Right lung (tissue), 5 donors: Measurements from ENCODE around the gene BTBD16. TPM values are rescaled to one million over a fixed set of nuclear protein-coding genes. Genes with fewer than 3 reads are reported as not detected.

ENCODE experiments used
- DNase-seq, 2 donors: peaks; one replicate each; pipeline ENCODE4 v3.0.0-alpha.2; 2013
- polyA plus RNA-seq, 5 donors: library from polyadenylated mRNA; unstranded; fragments of 120-200 nt; gene quantifications; one replicate each; pipeline versions ENCODE4 v1.2.1 to v1.2.3, GENCODE V29; 2013; ENCODE audit warnings: inconsistent platforms in 1 of 5, low replicate concordance in 1 of 5; ENCODE audit not compliant: insufficient read length in 5 of 5, insufficient read depth in 1 of 5

The BTBD16 gene
- polyA plus RNA-seq, 5 donors: 0.10 to 0.44 (median 0.11) TPM; not detected in 2

DNA sequence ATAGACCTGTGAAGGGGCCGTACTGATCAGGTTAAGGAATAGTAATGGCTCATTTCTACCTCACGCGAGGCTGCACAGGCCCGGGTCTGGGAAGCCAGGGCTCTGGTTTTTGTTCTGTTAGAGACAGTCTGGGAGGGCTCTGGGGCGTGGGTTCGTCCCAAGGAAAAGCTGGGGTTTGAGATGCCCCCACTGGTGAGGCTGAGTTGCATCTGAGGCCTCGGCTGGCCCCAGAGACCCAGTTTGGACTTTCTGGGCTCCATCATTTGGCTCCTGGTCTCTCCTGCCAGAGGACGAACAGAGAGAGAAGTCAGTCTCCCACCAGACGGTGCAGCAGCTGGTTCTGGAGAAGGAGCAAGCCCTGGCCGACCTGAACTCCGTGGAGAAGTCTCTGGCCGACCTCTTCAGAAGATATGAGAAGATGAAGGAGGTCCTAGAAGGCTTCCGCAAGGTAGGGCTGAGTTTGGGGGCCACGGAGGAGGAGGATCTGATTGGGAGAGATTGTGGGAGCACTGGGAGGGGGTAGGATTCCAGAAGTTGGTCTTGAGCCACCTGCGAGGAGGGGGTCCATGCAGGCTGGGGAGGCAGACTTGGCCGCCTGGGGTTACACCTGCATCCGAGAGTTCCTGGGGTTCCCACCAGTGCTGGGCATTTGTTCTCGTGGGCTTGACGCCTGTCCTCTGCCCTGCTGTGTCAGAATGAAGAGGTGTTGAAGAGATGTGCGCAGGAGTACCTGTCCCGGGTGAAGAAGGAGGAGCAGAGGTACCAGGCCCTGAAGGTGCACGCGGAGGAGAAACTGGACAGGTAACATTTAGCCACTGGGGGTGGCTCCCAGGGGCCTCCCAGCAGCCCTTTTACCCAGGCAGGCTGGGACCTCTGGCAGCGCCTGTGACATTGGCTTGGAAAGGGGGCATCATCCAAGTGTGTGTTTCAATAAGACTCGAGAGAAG lies 22.5 kb upstream of the BTBD16 start:
- no peak for DNase-seq

DNA sequence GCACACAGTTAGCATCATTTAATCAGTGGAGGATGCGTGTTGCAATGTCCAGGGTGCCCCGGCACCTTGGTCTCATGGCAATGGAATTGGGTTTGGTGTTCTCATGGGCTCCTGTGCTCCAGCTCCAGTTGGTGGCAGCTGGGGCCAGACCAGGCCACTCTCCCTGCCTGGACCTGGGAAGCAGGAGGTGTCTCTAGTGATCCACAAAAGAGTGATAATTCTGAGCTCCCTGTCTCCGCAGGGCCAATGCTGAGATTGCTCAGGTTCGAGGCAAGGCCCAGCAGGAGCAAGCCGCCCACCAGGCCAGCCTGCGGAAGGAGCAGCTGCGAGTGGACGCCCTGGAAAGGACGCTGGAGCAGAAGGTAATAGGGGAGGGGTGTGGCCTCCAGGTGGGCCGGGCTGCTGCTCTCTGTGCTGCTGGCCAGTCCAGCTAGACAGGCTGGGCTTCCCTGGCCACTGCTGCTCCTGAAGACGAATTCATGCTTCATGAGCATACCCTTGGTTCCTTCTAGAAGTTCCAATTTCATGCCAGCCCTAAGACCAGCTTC lies 21.7 kb upstream of the BTBD16 start:
- no peak for DNase-seq

DNA sequence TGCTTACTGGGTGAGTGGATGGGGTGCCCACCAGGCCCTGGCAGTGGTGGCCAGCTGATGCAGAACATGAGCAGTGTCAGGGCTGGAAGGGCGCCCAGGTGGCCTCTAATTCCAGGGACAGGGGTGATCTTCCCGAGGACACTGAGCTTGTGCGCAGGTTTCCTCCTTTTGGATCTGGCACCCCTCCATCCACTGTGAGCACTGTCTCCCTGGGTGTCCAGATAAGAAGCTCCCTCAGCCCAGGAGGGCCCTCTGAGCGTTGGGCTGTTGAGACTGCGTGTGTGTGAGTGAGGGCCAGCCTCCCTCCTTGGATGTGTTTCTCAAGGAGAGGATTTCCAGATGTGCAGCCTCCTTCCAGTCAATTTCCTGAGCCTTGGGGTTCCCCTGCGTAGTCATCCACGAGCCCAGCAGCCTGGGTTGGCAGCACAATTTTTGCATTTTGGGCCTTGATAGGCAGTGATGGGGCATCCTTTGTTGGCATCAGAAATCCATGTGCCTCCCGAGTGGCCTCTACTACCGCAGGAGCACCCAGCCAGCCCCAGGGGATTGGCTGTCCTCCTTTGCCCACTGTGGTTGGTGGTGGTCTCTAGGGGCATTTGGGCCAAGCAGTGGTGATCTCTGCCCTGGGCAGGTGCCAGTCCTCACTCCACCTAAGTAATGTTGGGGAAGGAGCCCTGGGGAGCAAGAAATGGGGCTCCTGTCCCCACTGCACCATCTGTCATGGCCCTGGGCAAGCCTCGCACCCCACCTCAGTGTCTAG lies 20.9 kb upstream of the BTBD16 start:
- DNase-seq: no peak

DNA sequence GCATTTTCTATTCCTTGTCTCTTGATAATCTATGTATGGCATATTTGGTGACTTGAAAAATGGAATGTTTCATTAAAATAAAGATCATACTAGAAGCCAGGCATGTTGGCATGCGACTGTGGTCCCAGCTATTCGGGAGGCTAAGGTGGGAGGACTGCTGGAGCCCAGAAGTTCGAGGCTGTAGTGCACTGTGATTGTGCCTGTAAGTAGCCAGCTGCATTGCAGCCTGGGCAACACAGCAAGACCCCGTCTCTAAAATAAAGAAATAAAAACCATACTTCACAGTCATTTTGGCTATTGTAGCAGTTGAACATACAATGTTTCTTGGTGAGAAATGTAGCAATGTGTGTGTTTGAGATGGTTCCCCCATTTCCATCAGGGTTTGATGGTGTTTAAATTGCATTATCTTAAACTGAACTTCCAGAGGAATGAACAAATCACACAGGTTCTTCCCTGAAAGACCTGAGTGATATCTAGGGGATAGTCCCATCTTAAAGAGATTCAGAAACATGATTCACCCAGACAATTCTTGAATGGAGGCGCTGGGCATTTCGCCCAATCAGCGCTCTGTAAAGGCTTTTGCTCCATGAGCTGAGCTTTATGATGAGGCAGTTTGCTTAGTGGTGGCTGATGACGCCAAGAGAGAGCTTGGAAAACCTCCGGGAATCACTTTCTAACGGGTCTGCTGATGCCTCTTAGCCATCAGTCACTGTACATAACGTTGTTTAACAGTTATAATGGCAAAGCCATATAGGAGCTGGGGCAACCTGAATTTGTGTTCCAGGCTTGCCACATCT lies 19.4 kb upstream of the BTBD16 start:
- no peak for DNase-seq

DNA sequence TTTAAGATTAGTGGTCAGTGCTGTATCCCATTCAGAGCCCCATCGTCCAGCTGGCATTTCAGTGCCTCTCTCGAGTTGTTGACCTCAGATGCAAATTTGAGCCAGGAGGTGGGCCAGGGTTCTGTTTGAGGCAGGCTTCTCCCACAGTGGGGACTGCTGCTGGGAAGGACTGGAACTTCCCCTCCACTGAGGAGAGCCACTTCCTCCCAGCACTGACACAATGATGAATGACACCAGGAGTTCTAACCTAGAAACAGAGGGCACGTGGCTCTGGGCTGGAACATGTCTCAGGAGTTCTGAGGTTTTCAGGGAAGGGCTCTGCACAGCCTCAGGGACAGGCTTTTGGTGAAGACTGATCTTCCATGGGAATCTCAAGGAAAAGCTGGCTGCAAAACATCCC lies 18.3 kb upstream of the BTBD16 start:
- no peak for DNase-seq

DNA sequence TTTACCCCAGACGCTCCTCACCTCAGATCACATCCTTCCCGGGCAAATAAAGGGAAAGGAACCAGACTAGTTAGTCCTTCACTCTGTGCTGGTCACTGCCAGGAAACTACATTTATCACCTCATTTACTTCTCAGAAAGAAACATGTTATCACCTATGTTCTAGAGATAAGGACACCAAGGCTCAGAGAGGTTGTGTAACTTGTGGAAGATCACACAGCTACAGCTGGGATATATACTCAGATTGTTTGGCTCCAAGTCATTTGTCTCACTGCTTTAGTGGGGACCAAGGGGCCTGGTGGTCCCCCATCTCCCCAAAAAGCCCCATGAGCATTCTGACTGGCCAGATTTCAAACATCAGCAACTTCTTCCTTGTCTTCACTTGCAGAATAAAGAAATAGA lies 17.5 kb upstream of the BTBD16 start:
- no peak for DNase-seq

DNA sequence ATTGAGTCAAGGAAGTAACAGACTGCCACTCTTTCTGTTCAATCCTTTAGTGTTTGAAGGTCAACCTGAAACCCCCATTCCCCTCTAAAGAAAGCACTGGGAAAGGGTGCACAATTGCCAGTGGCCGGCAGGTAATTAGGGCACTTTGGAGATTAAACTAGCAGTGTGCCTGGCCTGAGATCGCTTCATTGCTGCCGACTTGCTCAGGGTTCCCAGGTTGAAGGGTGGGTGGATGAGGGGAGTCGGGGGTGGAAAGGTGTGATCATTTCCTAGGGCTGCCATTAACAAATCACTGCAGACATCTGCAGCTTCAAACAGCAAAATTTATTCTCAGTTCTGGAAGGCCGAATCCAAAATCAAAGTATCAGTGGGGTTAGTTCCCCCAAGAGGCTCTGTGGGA lies 16.3 kb upstream of the BTBD16 start:
- no peak for DNase-seq

DNA sequence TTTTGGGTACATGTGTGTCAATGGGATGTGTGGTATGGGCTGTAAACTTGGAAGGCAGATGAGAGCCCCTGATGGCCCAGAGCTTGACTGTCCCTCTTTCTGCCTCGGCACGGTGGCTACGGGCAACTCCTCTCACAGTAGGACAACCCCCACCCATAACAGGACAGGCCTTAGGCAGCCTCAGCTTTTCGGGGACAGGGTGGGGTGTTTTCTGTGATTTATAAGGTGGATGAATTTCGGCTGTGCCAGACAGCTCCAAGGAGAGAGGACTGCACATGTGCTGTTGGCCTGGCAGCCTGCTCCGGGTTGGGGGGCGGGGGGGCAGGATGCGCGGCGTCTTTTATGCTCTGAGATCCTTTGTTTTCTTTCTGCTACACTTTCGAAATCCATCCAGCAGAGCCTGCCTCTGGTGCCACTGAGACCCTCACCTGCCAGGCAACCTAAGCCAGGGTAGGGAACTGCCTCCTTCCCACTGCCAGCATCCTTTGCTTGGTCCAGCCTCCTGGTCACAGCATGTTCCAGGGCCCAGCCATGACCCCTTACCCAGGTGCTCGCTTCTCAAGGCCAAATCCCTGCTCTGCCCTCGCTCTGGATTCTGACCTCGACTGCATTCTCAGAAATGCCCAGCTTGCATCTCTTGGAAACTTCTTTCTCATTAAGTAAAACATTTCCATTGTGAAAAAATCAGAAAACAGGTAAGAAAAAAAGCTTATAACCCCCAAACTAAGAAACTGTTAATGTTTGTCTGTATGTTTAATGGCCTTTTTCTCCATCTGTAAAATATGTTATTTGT lies 15.4 kb upstream of the BTBD16 start:
- no peak for DNase-seq

DNA sequence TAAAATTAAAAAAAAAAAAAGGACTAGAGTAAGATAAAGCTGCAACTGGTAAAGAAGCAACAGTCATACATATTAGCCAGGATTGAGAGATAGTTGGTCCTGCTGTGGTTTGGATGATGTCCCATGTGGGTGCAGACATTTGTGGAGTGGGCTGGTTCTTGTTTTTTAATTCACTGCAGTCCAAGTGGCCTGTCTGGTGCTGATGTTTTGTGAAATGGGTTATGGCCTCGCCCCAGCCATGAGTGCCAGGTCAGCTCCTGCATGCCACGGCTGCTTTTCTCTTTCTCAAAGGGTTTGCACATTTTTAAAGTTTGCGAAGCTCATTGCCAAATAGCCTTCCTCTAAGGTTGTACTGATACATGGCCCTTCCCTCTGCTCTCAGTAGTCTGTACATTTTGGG lies 14.1 kb upstream of the BTBD16 start:
- no peak for DNase-seq

DNA sequence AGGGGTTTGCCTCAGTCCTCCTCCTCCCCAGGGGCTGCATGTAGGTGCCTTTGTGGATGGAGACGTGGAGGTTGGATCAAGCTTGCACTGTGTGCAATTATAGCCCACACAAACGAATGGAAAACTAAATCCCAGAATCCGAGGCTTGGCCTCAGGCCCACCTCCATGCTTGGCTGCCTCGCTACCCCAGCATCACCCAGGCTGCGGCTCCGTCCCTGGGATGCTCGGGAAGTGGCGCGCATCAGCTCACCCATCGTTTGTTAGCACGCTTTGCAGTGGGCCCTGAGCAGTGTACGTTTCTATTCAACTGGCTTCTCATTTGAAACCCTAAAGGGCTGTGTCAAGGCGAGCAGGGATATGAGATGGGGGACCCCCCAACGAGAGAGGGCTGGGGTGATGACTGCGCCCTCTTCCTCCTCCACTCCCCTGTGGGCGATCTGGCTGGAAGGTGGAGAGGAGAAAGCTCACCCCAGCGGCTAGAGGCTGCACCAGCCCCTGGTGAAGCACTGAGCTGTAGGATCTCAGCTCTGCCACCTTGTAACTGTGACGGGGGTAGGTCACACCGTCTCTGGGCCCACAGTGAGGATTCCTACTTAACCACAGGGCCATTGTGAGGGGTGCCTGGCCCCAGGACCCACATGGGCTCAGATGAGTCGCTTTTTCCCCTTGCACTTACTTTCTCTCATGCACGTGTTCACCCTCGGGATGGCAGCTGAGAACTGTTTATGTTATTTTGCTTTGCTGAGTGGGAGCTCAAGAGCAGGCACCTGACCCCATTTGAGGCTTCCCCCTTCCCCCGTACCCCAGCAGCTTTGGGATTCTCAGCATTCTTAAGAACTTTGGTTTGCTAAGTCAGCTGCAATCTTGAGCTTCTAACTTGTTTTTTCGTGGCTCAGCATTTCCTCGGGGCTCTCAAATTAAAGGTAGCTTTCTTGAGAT lies 12.7 kb upstream of the BTBD16 start:
- DNase-seq: no peak

DNA sequence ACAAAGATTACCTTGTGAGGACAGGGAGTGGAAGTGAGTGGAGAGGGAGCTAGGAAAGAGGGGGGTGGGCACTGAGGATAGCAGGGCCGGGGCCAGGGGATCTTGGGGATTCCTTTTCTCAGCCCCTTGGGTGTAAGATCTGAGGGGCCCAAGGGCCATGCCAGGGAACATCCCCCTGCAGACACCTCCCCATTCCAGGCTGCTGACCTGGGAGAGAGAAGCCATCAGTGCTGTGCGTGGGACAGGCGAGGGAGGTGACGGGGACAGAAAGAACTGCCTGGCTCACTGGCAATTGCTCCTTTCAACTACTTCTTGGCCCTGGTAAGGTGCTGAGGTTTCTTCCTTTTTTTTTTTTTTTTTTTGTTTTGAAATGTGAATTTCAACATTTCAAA lies 12.0 kb upstream of the BTBD16 start:
- DNase-seq: no peak

DNA sequence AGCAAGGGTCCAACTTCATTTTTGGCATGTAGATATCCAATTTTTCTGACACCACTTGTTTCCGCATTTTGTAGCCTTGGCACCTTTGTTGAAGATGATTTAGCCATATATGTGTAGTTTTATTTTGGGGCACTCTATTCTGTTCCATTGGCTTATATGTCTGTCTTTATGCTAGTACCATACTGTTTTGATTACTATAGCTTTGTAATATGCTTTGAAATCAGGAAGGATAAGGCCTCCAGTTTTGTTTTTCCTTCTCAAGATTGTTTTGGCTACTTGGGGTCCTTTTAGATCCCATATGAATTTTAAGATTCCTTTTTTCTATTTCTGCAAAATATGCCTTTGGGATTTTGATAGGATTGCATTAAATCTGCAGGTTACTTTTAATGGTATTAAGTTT lies 9.5 kb upstream of the BTBD16 start:
- DNase-seq: no peak

DNA sequence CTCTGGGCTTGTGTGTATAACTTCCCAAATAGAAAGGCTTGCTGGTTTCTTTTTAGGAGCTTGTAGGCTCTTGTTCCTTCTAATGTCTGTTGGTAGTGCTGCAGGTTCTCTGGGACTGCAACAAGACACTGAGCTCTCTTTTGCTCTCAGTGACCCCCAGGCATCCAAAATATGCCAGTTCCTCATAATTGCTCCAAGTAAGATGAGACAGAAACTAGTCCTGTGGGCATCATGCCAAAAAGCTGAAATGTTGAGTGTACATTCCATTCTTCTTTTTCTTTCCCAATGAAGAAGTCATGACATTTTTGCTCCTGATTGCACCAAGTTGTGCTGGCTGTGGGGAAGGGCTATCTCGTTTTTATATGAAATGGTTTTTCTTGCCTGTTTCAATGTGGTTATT lies 7.1 kb upstream of the BTBD16 start:
- DNase-seq: no peak

DNA sequence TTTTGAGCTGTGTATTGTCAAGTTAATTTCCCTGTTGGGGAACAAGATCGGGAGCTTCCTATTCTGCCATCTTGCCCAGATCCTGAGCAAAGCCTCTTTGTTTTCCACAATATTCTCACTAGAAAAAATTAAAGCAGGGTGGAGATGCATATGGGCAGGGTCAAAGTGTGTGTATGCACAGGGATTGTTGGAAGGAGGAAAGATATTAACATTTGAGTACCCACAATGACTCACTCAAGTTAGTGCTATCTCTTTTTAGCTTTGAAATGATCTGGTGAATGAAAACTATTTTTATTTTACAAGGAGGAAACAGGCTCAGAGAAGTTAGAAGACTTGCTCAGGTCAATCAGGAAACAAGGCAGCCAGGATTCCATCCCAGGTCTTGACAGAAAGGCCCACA lies 6.7 kb upstream of the BTBD16 start:
- DNase-seq: no peak

DNA sequence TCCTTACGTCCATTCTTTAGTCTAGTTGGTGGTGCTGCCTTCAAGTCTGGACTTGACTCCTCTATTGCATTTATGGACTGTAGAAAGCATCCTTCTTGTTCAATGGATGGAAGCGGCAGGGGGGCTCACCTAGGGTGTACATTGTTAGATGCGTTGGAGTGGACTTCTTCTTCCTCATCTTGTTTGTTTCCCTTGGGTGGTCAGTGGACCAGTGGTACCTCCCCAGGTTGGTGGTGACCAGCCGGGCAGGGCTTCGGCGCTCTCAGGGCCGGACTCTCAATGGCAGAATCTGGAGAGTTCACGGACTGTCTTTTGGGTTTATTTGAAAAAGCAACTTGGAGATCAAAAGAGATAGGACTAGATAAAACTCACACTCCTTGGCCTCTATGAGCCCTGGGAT lies 6.2 kb upstream of the BTBD16 start:
- no peak for DNase-seq

DNA sequence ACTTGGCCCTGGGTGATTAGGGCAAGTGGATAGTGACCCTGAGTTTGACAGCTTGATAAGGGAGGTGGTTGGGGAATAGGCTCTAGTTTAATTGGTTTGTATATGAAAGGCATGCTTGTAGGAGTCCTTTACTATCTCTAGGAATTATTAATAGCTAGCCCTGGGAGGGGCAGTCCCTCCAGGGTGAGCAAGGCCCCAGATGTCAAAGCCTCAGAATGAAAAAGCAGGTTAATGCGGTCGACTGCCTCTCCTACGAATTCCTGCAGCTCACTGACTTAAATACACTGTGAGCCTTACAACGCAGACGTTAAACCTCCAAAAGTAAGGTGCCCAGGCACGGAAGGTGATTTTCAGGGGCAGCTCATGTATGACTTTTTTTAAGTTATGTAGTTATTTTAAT lies 5.2 kb upstream of the BTBD16 start:
- no peak for DNase-seq

DNA sequence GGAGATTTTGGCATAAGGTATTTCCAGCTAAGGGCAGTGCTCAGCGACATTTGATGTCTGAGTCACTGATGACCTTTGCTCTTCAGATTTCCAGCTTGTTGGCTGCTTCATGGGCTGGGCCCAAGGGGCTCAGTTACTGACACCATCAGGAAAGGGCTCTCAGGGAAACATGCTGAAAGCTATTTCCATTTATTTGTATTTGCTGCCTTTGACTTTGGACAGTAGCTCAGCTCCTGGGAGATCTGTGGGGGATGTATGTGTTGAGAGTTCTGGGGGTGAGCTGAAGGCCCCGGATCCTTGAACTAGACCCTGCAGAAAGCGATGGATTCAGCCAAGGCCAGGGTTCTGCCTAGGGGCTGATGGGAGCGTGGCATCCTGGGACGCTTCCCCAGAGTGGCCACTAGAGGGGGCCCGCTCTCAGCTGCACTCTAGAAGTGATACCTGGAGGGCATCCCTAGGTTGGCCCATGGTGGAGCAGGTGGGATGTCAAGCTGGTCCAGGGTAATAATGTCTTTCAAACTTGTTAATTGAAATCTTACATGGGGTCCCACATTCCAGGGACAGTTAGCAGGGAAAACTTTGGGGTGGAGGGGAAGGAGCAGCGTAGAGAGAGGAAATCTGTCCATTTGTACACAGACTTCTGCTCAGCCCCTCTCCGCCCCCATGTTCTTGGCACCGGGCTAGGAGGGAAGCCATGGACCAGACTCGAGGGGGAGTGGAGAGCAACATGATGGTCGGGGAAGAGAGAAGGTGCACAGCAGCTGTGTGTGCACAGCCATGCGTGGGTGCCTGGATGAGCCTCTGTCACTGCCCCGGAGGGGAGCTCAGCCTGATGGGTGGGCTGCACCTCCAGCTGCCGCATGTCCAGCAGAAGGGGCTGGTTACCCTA lies 3.0 kb upstream of the BTBD16 start:
- DNase-seq: no peak

DNA sequence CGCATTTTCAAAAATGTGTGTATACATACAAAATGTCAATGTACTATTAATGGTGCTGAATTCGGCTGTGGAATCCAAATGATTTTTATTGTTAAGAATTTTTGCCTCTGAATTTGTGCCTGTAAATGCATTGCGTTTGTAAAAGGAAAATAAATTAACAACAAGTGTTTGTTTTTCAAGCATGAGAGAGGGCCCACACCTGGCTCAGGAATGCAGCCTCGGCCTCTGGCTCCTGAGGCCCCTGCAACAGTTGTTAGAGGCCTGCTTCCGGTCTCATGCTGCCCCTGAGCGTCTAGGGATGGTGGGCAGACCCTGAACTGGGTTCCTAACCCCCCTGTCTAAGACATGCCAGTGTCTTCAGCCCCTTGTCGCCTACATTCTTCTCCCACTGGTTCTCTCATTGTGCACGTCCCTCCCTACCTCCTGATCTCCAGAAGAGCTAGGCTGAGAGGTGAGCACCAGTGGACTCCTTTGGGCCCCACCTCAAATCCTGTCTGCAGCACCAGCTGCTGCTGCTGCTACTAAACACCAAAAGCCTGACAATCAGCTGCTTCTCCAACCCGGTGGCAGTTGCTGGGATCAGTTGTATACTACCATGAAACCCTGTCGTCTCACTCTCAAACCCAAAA lies 1.9 kb upstream of the BTBD16 start:
- DNase-seq: no peak
